ENCODE data around the gene C3orf80.
"Not testable (repeated sequence)": the region's sequence is repeated elsewhere in the genome, so short reads cannot be mapped to it uniquely, and the experiment has no call there.

DNA sequence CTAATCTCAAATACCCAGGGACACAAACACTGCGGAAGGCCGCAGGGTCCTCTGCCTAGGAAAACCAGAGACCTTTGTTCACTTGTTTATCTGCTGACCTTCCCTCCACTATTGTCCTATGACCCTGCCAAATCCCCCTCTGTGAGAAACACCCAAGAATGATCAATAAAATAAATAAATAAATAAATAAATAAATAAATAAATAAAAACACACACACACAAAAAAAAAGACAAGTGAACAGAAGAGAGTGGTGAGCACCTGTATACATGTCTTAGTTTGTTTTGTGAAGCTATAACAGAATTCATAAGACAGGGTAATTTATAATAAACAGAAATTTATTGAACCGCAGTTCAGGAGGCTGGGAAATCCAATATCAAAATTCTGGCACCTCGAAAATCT, 45.8 kb upstream of the C3orf80 start:
- TF ChIP-seq, protein P1, sequence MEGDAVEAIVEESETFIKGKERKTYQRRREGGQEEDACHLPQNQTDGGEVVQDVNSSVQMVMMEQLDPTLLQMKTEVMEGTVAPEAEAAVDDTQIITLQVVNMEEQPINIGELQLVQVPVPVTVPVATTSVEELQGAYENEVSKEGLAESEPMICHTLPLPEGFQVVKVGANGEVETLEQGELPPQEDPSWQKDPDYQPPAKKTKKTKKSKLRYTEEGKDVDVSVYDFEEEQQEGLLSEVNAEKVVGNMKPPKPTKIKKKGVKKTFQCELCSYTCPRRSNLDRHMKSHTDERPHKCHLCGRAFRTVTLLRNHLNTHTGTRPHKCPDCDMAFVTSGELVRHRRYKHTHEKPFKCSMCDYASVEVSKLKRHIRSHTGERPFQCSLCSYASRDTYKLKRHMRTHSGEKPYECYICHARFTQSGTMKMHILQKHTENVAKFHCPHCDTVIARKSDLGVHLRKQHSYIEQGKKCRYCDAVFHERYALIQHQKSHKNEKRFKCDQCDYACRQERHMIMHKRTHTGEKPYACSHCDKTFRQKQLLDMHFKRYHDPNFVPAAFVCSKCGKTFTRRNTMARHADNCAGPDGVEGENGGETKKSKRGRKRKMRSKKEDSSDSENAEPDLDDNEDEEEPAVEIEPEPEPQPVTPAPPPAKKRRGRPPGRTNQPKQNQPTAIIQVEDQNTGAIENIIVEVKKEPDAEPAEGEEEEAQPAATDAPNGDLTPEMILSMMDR (IDR thresholded peaks at IDR 0.05) = not testable (repeated sequence)
- TF ChIP-seq EZH2 (IDR thresholded peaks at IDR 0.05; ENCODE audit: borderline replicate concordance, insufficient read depth, low read depth, low read length, poor library complexity, severe bottlenecking) = not testable (repeated sequence)

Data from B cell (primary cell).